K562 (cell line): ENCODE data around the gene TACR2. TPM values are rescaled to one million over a fixed set of nuclear protein-coding genes. Genes with fewer than 3 reads are reported as not detected.

ENCODE experiments used
- ATAC-seq: fragments of 200-7000 bp; cut with Tn5 transposase; 3 replicates; pipeline ENCODE4 v1.9.1; 2020; ENCODE audit warnings: moderate library complexity
- BruUV-seq: library from RNA; stranded (reverse); fragments of 400-500 nt; replicated peaks from 2 replicates; lab custom pipeline; 2021; lab: Mats Ljungman, UMichigan
- CTCF ChIA-PET: fragments of 300-600 bp; formaldehyde crosslinking; extraction: SDS; loops from one replicate; lab custom pipeline; 2021; ENCODE audit warnings: low intra/inter-chr PET ratio; lab: Yijun Ruan, JAX
- POLR2A ChIA-PET: fragments of 300-600, 350-650 bp; sonication (Branson Sonifier 250); formaldehyde crosslinking; extraction: SDS; loops from one replicate; lab custom pipeline; 2021; ENCODE audit warnings: antibody characterized with exemption, inconsistent platforms; lab: Yijun Ruan, JAX
- DNase-seq, 4 experiments: peaks; one replicate each; pipeline versions ENCODE4 v3.0.0 to v3.0.0-alpha.2; 2011 to 2018; ENCODE audit warnings: low spot score in 3 of 4, mixed read lengths in 3 of 4; ENCODE audit errors: extremely low read depth in 1 of 4
- FAIRE-seq: peaks from 2 replicates; lab custom pipeline; 2011; peaks lifted over from hg19 to GRCh38; lab: Jason Lieb, UNC
- H2AFZ ChIP-seq: 2 replicates; pipeline ENCODE4 v1.6.0; 2011; ENCODE audit warnings: low read depth, low read length, control low read depth, inconsistent platforms
- H3K27ac ChIP-seq: fragments of 200-600 bp; 3 replicates; pipeline ENCODE4 v1.8.0; 2011; ENCODE audit warnings: low read depth, mild to moderate bottlenecking, control low read depth, inconsistent platforms, low read length, moderate library complexity, mixed read lengths; ENCODE audit errors: extremely low read depth
- H3K27me3 ChIP-seq, 2 experiments: fragments of 300-600 bp in 1 of 2; 2 replicates in 1 of 2; 3 replicates in 1 of 2; pipeline versions ENCODE4 v1.6.0 to v1.8.0; 2011; ENCODE audit warnings: inconsistent platforms in 2 of 2, low read length in 2 of 2, mild to moderate bottlenecking in 1 of 2, mixed read lengths in 1 of 2, moderate library complexity in 1 of 2; ENCODE audit not compliant: control insufficient read depth in 2 of 2, insufficient read depth in 2 of 2
- H3K36me3 ChIP-seq: fragments of 300-600 bp; 3 replicates; pipeline ENCODE4 v1.8.0; 2011; ENCODE audit warnings: mild to moderate bottlenecking, low read length, inconsistent platforms; ENCODE audit not compliant: control insufficient read depth, insufficient read depth
- H3K4me1 ChIP-seq, 2 experiments: fragments of 200-600 bp in 1 of 2; replicated peaks in 1 of 2; 2 replicates in 1 of 2; 3 replicates in 1 of 2; pipeline versions ENCODE4 v1.5.1 to v1.8.0; 2011; ENCODE audit warnings: inconsistent platforms in 2 of 2, low read length in 2 of 2, mild to moderate bottlenecking in 1 of 2, mixed read lengths in 1 of 2, moderate library complexity in 1 of 2; ENCODE audit not compliant: control insufficient read depth in 2 of 2, insufficient read depth in 2 of 2
- H3K4me2 ChIP-seq: 2 replicates; pipeline ENCODE4 v1.6.1; 2011; ENCODE audit warnings: low read length, control low read depth, inconsistent platforms, mixed read lengths; ENCODE audit not compliant: insufficient read depth
- H3K4me3 ChIP-seq: fragments of 200-600 bp; sonication (generic), shearing (Covaris generic); 2 replicates; pipeline ENCODE4 v1.5.1; 2016; ENCODE audit warnings: control low read depth, inconsistent platforms
- H3K79me2 ChIP-seq: fragments of 200-600 bp; 3 replicates; pipeline ENCODE4 v1.8.0; 2011; ENCODE audit warnings: low read length, inconsistent platforms; ENCODE audit not compliant: control insufficient read depth, insufficient read depth
- H3K9ac ChIP-seq, 2 experiments: 2 replicates each; pipeline versions ENCODE4 v1.6.0 to v1.6.1; 2011; ENCODE audit warnings: low read depth in 2 of 2, low read length in 2 of 2, control low read depth in 1 of 2, inconsistent platforms in 1 of 2, mild to moderate bottlenecking in 1 of 2, mixed read lengths in 1 of 2; ENCODE audit not compliant: insufficient read depth in 1 of 2
- H3K9me1 ChIP-seq: one replicate; pipeline ENCODE4 v1.6.0; 2011; ENCODE audit warnings: inconsistent platforms, mild to moderate bottlenecking, low read length, moderate library complexity; ENCODE audit not compliant: control insufficient read depth, insufficient read depth
- H3K9me3 ChIP-seq: replicated peaks from 2 replicates; pipeline ENCODE4 v1.5.1; 2011; ENCODE audit warnings: low read depth, low read length, inconsistent platforms; ENCODE audit not compliant: control insufficient read depth, insufficient read depth
- H4K20me1 ChIP-seq: replicated peaks from 2 replicates; pipeline ENCODE4 v1.6.1; 2011; ENCODE audit warnings: low read length, inconsistent platforms, mixed read lengths; ENCODE audit not compliant: control insufficient read depth, insufficient read depth
- CAMTA2 ChIP-seq: fragments of 250-450 bp; sonication (Bioruptor Pico); conservative IDR thresholded peaks from 2 replicates; pipeline ENCODE4 v1.5.1; 2022
- CLOCK ChIP-seq: fragments of 250-450 bp; sonication (Bioruptor Pico); IDR thresholded peaks from 2 replicates; pipeline ENCODE4 v1.4.0; 2020; ENCODE audit warnings: mild to moderate bottlenecking, moderate library complexity, borderline replicate concordance
- CREBBP ChIP-seq: IDR thresholded peaks from one replicate; pipeline ENCODE4 v1.6.1; 2012; ENCODE audit warnings: low read depth, mild to moderate bottlenecking, control low read depth, inconsistent platforms, low read length
- CUX1 ChIP-seq: fragments of 200-800 bp; sonication (Bioruptor generic); IDR thresholded peaks from 2 replicates; pipeline ENCODE4 v1.6.1; 2016; ENCODE audit warnings: missing genetic modification characterization, missing compliant biosample characterization
- ERF ChIP-seq: fragments of 450-650 bp; formaldehyde crosslinking; IDR thresholded peaks from 2 replicates; pipeline ENCODE4 v1.4.0; 2020; ENCODE audit warnings: mild to moderate bottlenecking, mixed read lengths
- KHSRP ChIP-seq: fragments of 450-650 bp; IDR thresholded peaks from 2 replicates; pipeline ENCODE4 v1.6.1; 2017
- LARP7 ChIP-seq: fragments of 450-650 bp; IDR thresholded peaks from 2 replicates; pipeline ENCODE4 v1.6.1; 2016
- MAFG ChIP-seq: fragments of 450-650 bp; conservative IDR thresholded peaks from 2 replicates; pipeline ENCODE4 v1.6.1; 2016; ENCODE audit warnings: missing genetic modification characterization, missing compliant biosample characterization
- PURB ChIP-seq: sonication (generic); formaldehyde crosslinking; IDR thresholded peaks from 2 replicates; pipeline ENCODE4 v1.9.0; 2021; ENCODE audit warnings: low read depth, mild to moderate bottlenecking, missing genetic modification reagents
- SIX5 ChIP-seq, 2 experiments: IDR thresholded peaks; 2 replicates each; pipeline ENCODE4 v1.6.1; 2011; ENCODE audit warnings: low read length in 2 of 2, borderline replicate concordance in 1 of 2, low read depth in 1 of 2, mild to moderate bottlenecking in 1 of 2, moderate library complexity in 1 of 2; ENCODE audit not compliant: insufficient read depth in 1 of 2
- TCF7 ChIP-seq: sonication (generic); IDR thresholded peaks from 2 replicates; pipeline ENCODE4 v1.6.1; 2016; ENCODE audit warnings: antibody characterized with exemption, borderline replicate concordance
- TRIM24 ChIP-seq, 2 experiments: fragments of 450-650 bp; IDR thresholded peaks; 2 replicates each; pipeline ENCODE4 v1.6.1; 2016
- XRCC4 ChIP-seq: IDR thresholded peaks from one replicate; pipeline ENCODE4 v1.6.1; 2011; ENCODE audit not compliant: insufficient read depth, insufficient read length; ENCODE audit errors: extremely low read depth
- ZBTB17 ChIP-seq: fragments of 450-650 bp; formaldehyde crosslinking; IDR thresholded peaks from 2 replicates; pipeline ENCODE4 v1.4.0; 2020; ENCODE audit warnings: mild to moderate bottlenecking
- ZBTB8A ChIP-seq: fragments of 450-650 bp; IDR thresholded peaks from 2 replicates; pipeline ENCODE4 v1.6.1; 2018; ENCODE audit warnings: mild to moderate bottlenecking, moderate library complexity; ENCODE audit not compliant: partially characterized antibody
- ZC3H4 ChIP-seq: sonication (generic); formaldehyde crosslinking; IDR thresholded peaks from 2 replicates; pipeline ENCODE4 v1.9.0; 2021; ENCODE audit warnings: missing genetic modification reagents, borderline replicate concordance
- WGBS: fragments of 100-300 bp; shearing (Covaris generic); methylation state at CpG from one replicate; pipeline ENCODE4 v1.1.6; 2016; ENCODE audit warnings: low coverage, mixed read lengths; ENCODE audit not compliant: insufficient coverage; ENCODE audit errors: missing lambda C conversion rate; 5-methylcytosine and 5-hydroxymethylcytosine counted together
- in situ Hi-C: fragments of 300-500 bp; cut with MboI; formaldehyde crosslinking; loops from 4 replicates; pipeline ENCODE4 v1.15.0; 2018; ENCODE audit warnings: inconsistent platforms, mixed read lengths
- intact Hi-C: fragments of 100-400 bp; cut with micrococcal nuclease; formaldehyde crosslinking; loops from 2 replicates; pipeline ENCODE4 v1.14.2; 2022
- polyA plus RNA-seq, 8 experiments: library from polyadenylated mRNA; depleted of rRNA in 4 of 8; stranded (reverse) in 5 of 8; unstranded in 3 of 8; fragments of >200 nt; fragmentation: Nextera tagmentation in 2 of 8; fragmentation: Illumina TruSeq in 1 of 8; extraction: Ambion mirVana in 2 of 8; extraction: Trizol in 1 of 8; gene quantifications; 2 replicates each; pipeline versions ENCODE4 v1.2.1 to v1.2.3, GENCODE V29; 2011 to 2014; ENCODE audit warnings: inconsistent platforms in 1 of 8, missing spikeins in 1 of 8
- total RNA-seq, 7 experiments: library from RNA; depleted of rRNA in 6 of 7; stranded (reverse); fragments of >200 nt in 6 of 7; fragmentation: Illumina TruSeq in 2 of 7; extraction: Trizol in 2 of 7; gene quantifications; 2 replicates each; pipeline versions ENCODE4 v1.2.1 to v1.2.3, GENCODE V29; 2011 to 2021; ENCODE audit warnings: low replicate concordance in 1 of 7

TACR2 gene
- total and polyA plus RNA-seq, 9 of the 15 experiments (the other 6 are each of a cell fraction or from before 2014, with no cell fraction given), result not detected

- Histone ChIP-seq H3K36me3 (no peaks in the 10 kb centered on the region), H4K20me1 (no peaks in the 10 kb centered on the region; the same call in 1 of the 2 replicates), H2AFZ (no peak overlapping the region), H3K79me2 (no peaks in the 10 kb centered on the region), H3K9me1 (no peaks in the 10 kb centered on the region), H3K4me1 (peaks cover 3 to 15% of the 10 kb centered on the region in 2 experiments; a peak in 4 of 5 replicates), H3K9me3 (no peaks in the 10 kb centered on the region), H3K9ac (no peak overlapping the region), H3K27me3 (peaks cover 48 to 69% of the 10 kb centered on the region in 2 experiments), H3K4me2 (no peak overlapping the region), H3K4me3 (no peak overlapping the region), H3K27ac (no peak overlapping the region)
- CTCF ChIA-PET, result no interaction called here
- no TSS peak for BruUV-seq
- DNase-seq, result no peak
- 19% methylated on average over 18 of the region's 18 CpGs for WGBS
- in situ Hi-C loops (no loop called here), intact Hi-C loops (no loop called here)
- no peak for FAIRE-seq
- POLR2A ChIA-PET, result interaction anchor here (0.7 to 1.2 kb wide), 2 partner anchors 33 to 92 kb away, joined by 3 read pairs; no protein-coding TSS in a partner anchor
- no peak for ATAC-seq
- TF ChIP-seq MAFG (tag) (no peak), ERF (CRISPR knock-in tag) (no peak), TCF7 (no peak), CLOCK (CRISPR knock-in tag) (no peak), KHSRP (no peak), ZBTB8A (no peak), TRIM24 (IDR thresholded peaks at IDR 0.05) (no peak), PURB (no peak), ZC3H4 (CRISPR knock-in tag) (no peak), ZBTB17 (CRISPR knock-in tag) (no peak), XRCC4 (no peak), CAMTA2 (CRISPR knock-in tag) (no peak), SIX5 (IDR thresholded peaks at IDR 0.05; ENCODE audit: borderline replicate concordance in 1 of 2, insufficient read depth in 1 of 2, low read depth in 1 of 2, low read length in 2 of 2) (no peak), CREBBP (no peak), LARP7 (no peak), CUX1 (CRISPR knock-in tag) (no peak)
These were observed 2.5 kb upstream of the TACR2 start for GRCh38 chr10:69419096-69419743.
